ENCODE data around the gene RER1.

DNA sequence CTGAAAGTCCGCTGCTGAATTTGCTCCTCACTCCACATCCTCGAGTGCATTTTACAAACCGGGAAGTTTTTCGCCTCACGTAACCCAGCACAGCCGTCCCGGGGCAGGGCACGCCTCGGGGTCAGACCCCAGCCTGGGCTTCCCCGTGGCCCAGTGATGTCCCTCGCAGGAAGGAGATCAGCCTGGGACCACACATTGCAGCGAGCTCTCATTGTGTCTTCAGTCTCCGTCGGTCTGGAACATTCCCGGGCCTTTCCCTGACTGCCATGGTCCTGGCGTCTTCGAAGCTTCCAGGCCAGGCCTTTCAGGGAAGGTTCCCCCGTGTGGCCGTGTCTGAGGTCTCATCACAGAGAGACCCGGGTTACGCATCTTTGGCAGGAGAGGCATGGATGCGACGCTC, 43.7 kb upstream of the RER1 start:
- TF ChIP-seq, protein P1, sequence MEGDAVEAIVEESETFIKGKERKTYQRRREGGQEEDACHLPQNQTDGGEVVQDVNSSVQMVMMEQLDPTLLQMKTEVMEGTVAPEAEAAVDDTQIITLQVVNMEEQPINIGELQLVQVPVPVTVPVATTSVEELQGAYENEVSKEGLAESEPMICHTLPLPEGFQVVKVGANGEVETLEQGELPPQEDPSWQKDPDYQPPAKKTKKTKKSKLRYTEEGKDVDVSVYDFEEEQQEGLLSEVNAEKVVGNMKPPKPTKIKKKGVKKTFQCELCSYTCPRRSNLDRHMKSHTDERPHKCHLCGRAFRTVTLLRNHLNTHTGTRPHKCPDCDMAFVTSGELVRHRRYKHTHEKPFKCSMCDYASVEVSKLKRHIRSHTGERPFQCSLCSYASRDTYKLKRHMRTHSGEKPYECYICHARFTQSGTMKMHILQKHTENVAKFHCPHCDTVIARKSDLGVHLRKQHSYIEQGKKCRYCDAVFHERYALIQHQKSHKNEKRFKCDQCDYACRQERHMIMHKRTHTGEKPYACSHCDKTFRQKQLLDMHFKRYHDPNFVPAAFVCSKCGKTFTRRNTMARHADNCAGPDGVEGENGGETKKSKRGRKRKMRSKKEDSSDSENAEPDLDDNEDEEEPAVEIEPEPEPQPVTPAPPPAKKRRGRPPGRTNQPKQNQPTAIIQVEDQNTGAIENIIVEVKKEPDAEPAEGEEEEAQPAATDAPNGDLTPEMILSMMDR (IDR thresholded peaks at IDR 0.05; ENCODE audit: insufficient read depth, low read depth, low read length), result no peak
- TF ChIP-seq EZH2 (IDR thresholded peaks at IDR 0.05; ENCODE audit: insufficient read depth, low read length), result no peak
